GM18868 (cell line): ENCODE measurements around the gene CFAP97D2.
"Not testable (repeated sequence)": the region's sequence is repeated elsewhere in the genome, so short reads cannot be mapped to it uniquely, and the experiment has no call there.

Experiments
- ATAC-seq: cut with Tn5 transposase; IDR thresholded peaks from one replicate; pipeline ENCODE4 v1.9.1; 2021; ENCODE audit warnings: mild to moderate bottlenecking, moderate library complexity; ENCODE audit not compliant: unreplicated experiment

Gene CFAP97D2

GRCh38 chr13:114142640-114143490, 36.2 kb upstream of the CFAP97D2 start:
- no peak for ATAC-seq

- ATAC-seq: peak; percentile 74
Observed at GRCh38 chr13:114143806-114144605, 35.1 kb upstream of the CFAP97D2 start.

GRCh38 chr13:114144606-114145244, 34.3 kb upstream of the CFAP97D2 start:
- ATAC-seq: no peak

- ATAC-seq: no peak
Observed at GRCh38 chr13:114145256-114145655, 33.8 kb upstream of the CFAP97D2 start.

GRCh38 chr13:114145722-114146121, 33.3 kb upstream of the CFAP97D2 start:
- ATAC-seq: no peak

GRCh38 chr13:114146173-114146572, 32.9 kb upstream of the CFAP97D2 start:
- ATAC-seq: no peak

- ATAC-seq: no peak
Observed at GRCh38 chr13:114146629-114147028, 32.4 kb upstream of the CFAP97D2 start.

GRCh38 chr13:114147803-114148520, 31.1 kb upstream of the CFAP97D2 start:
- ATAC-seq: peak; percentile 32

GRCh38 chr13:114148521-114148855, 30.6 kb upstream of the CFAP97D2 start:
- ATAC-seq: peak; percentile 71

GRCh38 chr13:114148886-114149285, 30.2 kb upstream of the CFAP97D2 start:
- ATAC-seq: not testable (repeated sequence)

GRCh38 chr13:114149774-114150740, 29.0 kb upstream of the CFAP97D2 start:
- no peak for ATAC-seq

GRCh38 chr13:114151031-114151430, 28.0 kb upstream of the CFAP97D2 start:
- ATAC-seq: no peak

GRCh38 chr13:114151565-114152284, 27.3 kb upstream of the CFAP97D2 start:
- no peak for ATAC-seq

- no peak for ATAC-seq
Observed at GRCh38 chr13:114152285-114152645, 26.8 kb upstream of the CFAP97D2 start.

GRCh38 chr13:114152831-114153371, 26.2 kb upstream of the CFAP97D2 start:
- no peak for ATAC-seq

- ATAC-seq: no peak
Observed at GRCh38 chr13:114153485-114154080, 25.5 kb upstream of the CFAP97D2 start.

GRCh38 chr13:114154476-114154875, 24.6 kb upstream of the CFAP97D2 start:
- no peak for ATAC-seq

GRCh38 chr13:114155320-114155719, 23.7 kb upstream of the CFAP97D2 start:
- no peak for ATAC-seq
